B cell (primary cell): Measurements from ENCODE around the gene UXT. TPM values are rescaled to one million over a fixed set of nuclear protein-coding genes. Genes with fewer than 3 reads are reported as not detected.

ENCODE experiments used
- ATAC-seq: fragments of 200-7000 bp; cut with Tn5 transposase; one replicate; pipeline ENCODE4 v1.10.0; 2021; ENCODE audit warnings: low read depth, mild to moderate bottlenecking, moderate number of reproducible peaks, moderate library complexity
- CTCF ChIA-PET: fragments of 350-600 bp; sonication (Branson Sonifier 250); formaldehyde crosslinking; loops from one replicate; lab custom pipeline; 2021; ENCODE audit warnings: antibody characterized with exemption, inconsistent platforms; lab: Charles Lee
- POLR2A ChIA-PET: fragments of 350-600 bp; sonication (Branson Sonifier 250); formaldehyde crosslinking; loops from one replicate; lab custom pipeline; 2021; ENCODE audit warnings: antibody characterized with exemption; lab: Charles Lee
- DNase-seq: peaks from one replicate; pipeline ENCODE4 v3.0.0; 2013
- H2AFZ ChIP-seq: 2 replicates; pipeline ENCODE4 v1.6.1; 2012; ENCODE audit warnings: mild to moderate bottlenecking, low read depth, low read length; ENCODE audit not compliant: insufficient read depth, poor library complexity, severe bottlenecking
- H3K27ac ChIP-seq, 2 donors: 1 replicate in 1 of 2; 2 replicates in 1 of 2; pipeline ENCODE4 v1.5.1; 2012 to 2013; ENCODE audit warnings: low read length in 2 of 2, mild to moderate bottlenecking in 2 of 2, moderate library complexity in 1 of 2
- H3K27me3 ChIP-seq, 4 experiments: fragments of 200-600 bp in 1 of 4; sonication (generic) in 1 of 4; replicated peaks in 1 of 4; 1 replicate in 2 of 4; 2 replicates in 2 of 4; pipeline versions ENCODE4 v1.6.1 to v1.7.0; 2013 to 2016; ENCODE audit warnings: low read length in 3 of 4, mild to moderate bottlenecking in 2 of 4, mixed read lengths in 1 of 4, moderate library complexity in 1 of 4; ENCODE audit not compliant: insufficient read depth in 4 of 4, control insufficient read depth in 3 of 4; ENCODE audit errors: control extremely low read depth in 1 of 4
- H3K36me3 ChIP-seq, 2 experiments: replicated peaks in 1 of 2; 1 replicate in 1 of 2; 2 replicates in 1 of 2; pipeline versions ENCODE4 v1.6.1 to v1.7.1; 2013; ENCODE audit warnings: low read length in 1 of 2; ENCODE audit not compliant: insufficient read depth in 2 of 2, control insufficient read depth in 1 of 2; ENCODE audit errors: control extremely low read depth in 1 of 2, extremely low read depth in 1 of 2
- H3K4me1 ChIP-seq, 2 donors: fragments of 200-600 bp in 1 of 2; sonication (generic) in 1 of 2; 1 replicate in 1 of 2; 2 replicates in 1 of 2; pipeline versions ENCODE4 v1.5.1 to v1.6.1; 2013 to 2017; ENCODE audit warnings: low read length in 2 of 2; ENCODE audit not compliant: control insufficient read depth in 2 of 2, insufficient read depth in 2 of 2
- H3K4me2 ChIP-seq: replicated peaks from 2 replicates; pipeline ENCODE3; 2012; ENCODE audit warnings: mild to moderate bottlenecking, low read depth, low read length; ENCODE audit not compliant: poor library complexity, severe bottlenecking
- H3K4me3 ChIP-seq, 5 experiments: fragments of 200-600 bp in 1 of 5; sonication (generic) in 1 of 5; 1 replicate in 3 of 5; 2 replicates in 2 of 5; pipeline versions ENCODE4 v1.5.1 to v1.7.0; 2011 to 2016; ENCODE audit warnings: low read length in 4 of 5, mild to moderate bottlenecking in 4 of 5, low read depth in 2 of 5, control low read depth in 1 of 5, moderate library complexity in 1 of 5; ENCODE audit not compliant: insufficient read depth in 1 of 5; ENCODE audit errors: control extremely low read depth in 1 of 5, extremely low read depth in 1 of 5
- H3K79me2 ChIP-seq: fragments of 200-600 bp; sonication (generic); one replicate; pipeline ENCODE4 v1.6.0; 2016; ENCODE audit warnings: low read length; ENCODE audit not compliant: control insufficient read depth, insufficient read depth
- H3K9ac ChIP-seq: fragments of 200-600 bp; sonication (generic); 2 replicates; pipeline ENCODE4 v1.6.1; 2017; ENCODE audit warnings: mild to moderate bottlenecking, low read length, moderate library complexity
- H3K9me3 ChIP-seq, 3 donors: one replicate each; pipeline versions ENCODE4 v1.6.1 to v1.7.1; 2013; ENCODE audit warnings: low read length in 2 of 3; ENCODE audit not compliant: control insufficient read depth in 2 of 3, insufficient read depth in 1 of 3; ENCODE audit errors: control extremely low read depth in 1 of 3
- H4K20me1 ChIP-seq: 2 replicates; pipeline ENCODE4 v1.6.0; 2012; ENCODE audit warnings: mild to moderate bottlenecking, low read length; ENCODE audit not compliant: insufficient read depth, control insufficient read depth, poor library complexity, severe bottlenecking
- H3K27ac Mint-ChIP-seq: one replicate; pipeline ENCODE4 v1.8.0; 2021; ENCODE audit warnings: mixed read lengths
- H3K27me3 Mint-ChIP-seq: one replicate; pipeline ENCODE4 v1.8.0; 2021; ENCODE audit warnings: mixed read lengths
- H3K4me1 Mint-ChIP-seq: one replicate; pipeline ENCODE4 v1.8.0; 2021; ENCODE audit warnings: mixed read lengths
- H3K4me3 Mint-ChIP-seq: one replicate; pipeline ENCODE4 v1.8.0; 2021; ENCODE audit warnings: mixed read lengths
- H3K9me3 Mint-ChIP-seq: one replicate; pipeline ENCODE4 v1.8.0; 2022; ENCODE audit warnings: mixed read lengths; ENCODE audit not compliant: insufficient read depth
- CTCF ChIP-seq: fragments of 200-600 bp; IDR thresholded peaks from one replicate; pipeline ENCODE4 v1.8.0; 2022; ENCODE audit warnings: antibody characterized with exemption, mild to moderate bottlenecking
- EZH2 ChIP-seq: IDR thresholded peaks from 2 replicates; pipeline ENCODE4 v1.6.1; 2012; ENCODE audit warnings: borderline replicate concordance, low read depth, mild to moderate bottlenecking, moderate library complexity, low read length; ENCODE audit not compliant: insufficient read depth, poor library complexity, severe bottlenecking
- WGBS: methylation state at CpG from one replicate; pipeline ENCODE4 v1.1.5; 2013; ENCODE audit warnings: missing lambda C conversion rate; ENCODE audit not compliant: insufficient coverage; 5-methylcytosine and 5-hydroxymethylcytosine counted together
- intact Hi-C: fragments of 100-400 bp; cut with micrococcal nuclease; formaldehyde crosslinking; loops from one replicate; pipeline ENCODE4 v1.10.0; 2022
- polyA plus RNA-seq: library from polyadenylated mRNA; depleted of rRNA; stranded (reverse); fragments of >200 nt; gene quantifications from 2 replicates; pipeline ENCODE4 v1.2.3, GENCODE V29; 2012
- total RNA-seq, 2 donors: library from RNA; stranded (reverse); fragments of 120-200 nt in 1 of 2; gene quantifications; 1 replicate in 1 of 2; 2 replicates in 1 of 2; pipeline versions ENCODE4 v1.2.3 to v1.2.4, GENCODE V29; 2013 to 2022

UXT gene
- total and polyA plus RNA-seq, 2 donors (not counting 1 experiment from before 2014, with no cell fraction given): 177 to 238 TPM

- Histone ChIP-seq H2AFZ (no peak overlapping the region), H3K4me1 (no peaks in the 10 kb centered on the region), H3K4me2 (no peak overlapping the region), H3K27me3 (no peaks in the 10 kb centered on the region), H3K4me3 (no peak overlapping the region), H3K9me3 (no peaks in the 10 kb centered on the region), H3K27ac (no peak overlapping the region), H3K79me2 (no peaks in the 10 kb centered on the region), H4K20me1 (no peaks in the 10 kb centered on the region), H3K9ac (no peak overlapping the region), H3K36me3 (no peaks in the 10 kb centered on the region)
- WGBS: 94% methylated on average over 3 of the region's 4 CpGs
- Mint-ChIP-seq H3K27me3 (peaks cover 3% of the 10 kb centered on the region), H3K9me3 (no peaks in the 10 kb centered on the region), H3K4me3 (no peak overlapping the region), H3K4me1 (no peaks in the 10 kb centered on the region), H3K27ac (no peak overlapping the region)
- DNase-seq: no peak
- intact Hi-C loops: no loop called here
- ATAC-seq: no peak
- ChIA-PET CTCF (no interaction called here), POLR2A (no interaction called here)
- TF ChIP-seq CTCF (no peak), EZH2 (no peak)
Measured at GRCh38 chrX:47610511-47610910, 48.5 kb downstream of the UXT start.

GRCh38 chrX:47608130-47608810, 50.7 kb downstream of the UXT start:
- no peaks in the 10 kb centered on the region for H3K79me2 ChIP-seq
- Mint-ChIP-seq H3K4me3 (no peak overlapping the region), H3K27ac (no peak overlapping the region), H3K27me3 (peaks cover 3% of the 10 kb centered on the region), H3K4me1 (no peaks in the 10 kb centered on the region), H3K9me3 (no peaks in the 10 kb centered on the region)
- H3K4me1 ChIP-seq: no peaks in the 10 kb centered on the region
- no peak overlapping the region for H3K4me3 ChIP-seq
- CTCF ChIA-PET: no interaction called here
- H3K27ac ChIP-seq: no peak overlapping the region
- no peak for ATAC-seq
- TF ChIP-seq EZH2 (no peak), CTCF (no peak)
- H3K27me3 ChIP-seq: no peaks in the 10 kb centered on the region
- DNase-seq: no peak
- intact Hi-C loops: no loop called here
- H3K9ac ChIP-seq: no peak overlapping the region
- WGBS: 50% methylated on average over 1 of the region's 9 CpGs
- no peaks in the 10 kb centered on the region for H3K9me3 ChIP-seq
- no peaks in the 10 kb centered on the region for H3K36me3 ChIP-seq
- POLR2A ChIA-PET: no interaction called here
- no peak overlapping the region for H3K4me2 ChIP-seq
- H4K20me1 ChIP-seq: no peaks in the 10 kb centered on the region
- H2AFZ ChIP-seq: no peak overlapping the region
